PC-3 (cell line): ENCODE results near the gene MTHFR.

Experiments used
- EZH2 ChIP-seq: fragments of 300-600 bp; sonication (generic); IDR thresholded peaks from one replicate; pipeline ENCODE4 v1.6.1; 2017; ENCODE audit warnings: antibody characterized with exemption, mild to moderate bottlenecking, low read length; ENCODE audit not compliant: unreplicated experiment
- EZH2phosphoT487 ChIP-seq: fragments of 300-600 bp; sonication (generic); IDR thresholded peaks from 2 replicates; pipeline ENCODE4 v1.6.1; 2018; ENCODE audit warnings: mild to moderate bottlenecking, antibody characterized with exemption, low read length, borderline replicate concordance
- TF ChIP-seq, protein P1 (sequence below): fragments of 300-600 bp; sonication (generic); conservative IDR thresholded peaks from 2 replicates; pipeline ENCODE4 v1.5.1; 2017; ENCODE audit warnings: antibody characterized with exemption, low read depth, mild to moderate bottlenecking, low read length

GRCh38 chr1:11833497-11833896 is 27.7 kb upstream of the MTHFR start:
- TF ChIP-seq, protein P1, sequence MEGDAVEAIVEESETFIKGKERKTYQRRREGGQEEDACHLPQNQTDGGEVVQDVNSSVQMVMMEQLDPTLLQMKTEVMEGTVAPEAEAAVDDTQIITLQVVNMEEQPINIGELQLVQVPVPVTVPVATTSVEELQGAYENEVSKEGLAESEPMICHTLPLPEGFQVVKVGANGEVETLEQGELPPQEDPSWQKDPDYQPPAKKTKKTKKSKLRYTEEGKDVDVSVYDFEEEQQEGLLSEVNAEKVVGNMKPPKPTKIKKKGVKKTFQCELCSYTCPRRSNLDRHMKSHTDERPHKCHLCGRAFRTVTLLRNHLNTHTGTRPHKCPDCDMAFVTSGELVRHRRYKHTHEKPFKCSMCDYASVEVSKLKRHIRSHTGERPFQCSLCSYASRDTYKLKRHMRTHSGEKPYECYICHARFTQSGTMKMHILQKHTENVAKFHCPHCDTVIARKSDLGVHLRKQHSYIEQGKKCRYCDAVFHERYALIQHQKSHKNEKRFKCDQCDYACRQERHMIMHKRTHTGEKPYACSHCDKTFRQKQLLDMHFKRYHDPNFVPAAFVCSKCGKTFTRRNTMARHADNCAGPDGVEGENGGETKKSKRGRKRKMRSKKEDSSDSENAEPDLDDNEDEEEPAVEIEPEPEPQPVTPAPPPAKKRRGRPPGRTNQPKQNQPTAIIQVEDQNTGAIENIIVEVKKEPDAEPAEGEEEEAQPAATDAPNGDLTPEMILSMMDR, result no peak
- TF ChIP-seq EZH2phosphoT487 (no peak), EZH2 (no peak)
